Mucosa of descending colon (tissue), 3 donors: ENCODE measurements around the gene HOXC11. TPM values are rescaled to one million over a fixed set of nuclear protein-coding genes. Genes with fewer than 3 reads are reported as not detected.

ENCODE experiments used
- ATAC-seq: fragments of 200-7000 bp; cut with Tn5 transposase; one replicate; pipeline ENCODE4 v1.9.1; 2020; ENCODE audit warnings: mild to moderate bottlenecking, moderate library complexity
- DNase-seq, 3 donors: peaks; one replicate each; pipeline ENCODE4 v3.0.0-alpha.2; 2020
- H3K36me3 ChIP-seq: fragments of 200-600 bp; one replicate; pipeline ENCODE4 v1.8.0; 2021; ENCODE audit warnings: low read depth, mild to moderate bottlenecking
- H3K4me1 ChIP-seq: fragments of 200-600 bp; one replicate; pipeline ENCODE4 v1.8.0; 2021; ENCODE audit warnings: low read depth, mild to moderate bottlenecking
- H3K4me3 ChIP-seq: fragments of 200-600 bp; one replicate; pipeline ENCODE4 v1.8.0; 2021; ENCODE audit warnings: mild to moderate bottlenecking
- H3K9me3 ChIP-seq: fragments of 200-600 bp; one replicate; pipeline ENCODE4 v1.8.0; 2021; ENCODE audit warnings: mild to moderate bottlenecking
- intact Hi-C, 2 donors: fragments of 100-400 bp; cut with DNase I in 1 of 2; cut with micrococcal nuclease in 1 of 2; formaldehyde crosslinking; loops; one replicate each; pipeline versions ENCODE4 v1.11.0 to v1.11.1; 2022; cut with DNase I, micrococcal nuclease
- long read RNA-seq, 2 donors: library from polyadenylated mRNA; unstranded; transcript quantifications; one replicate each; pipeline ENCODE4 v2.0.0, GENCODE V29; 2019 to 2021
- total RNA-seq, 3 donors: library from RNA; stranded (reverse); fragmentation: NEBNext Ultra II Directional in 2 of 3; extraction: Animal tissue kit (Norgen Biotek cat#: 25700) in 2 of 3; gene quantifications; one replicate each; pipeline versions ENCODE4 v1.2.1 to v1.2.4, GENCODE V29; 2021 to 2023
- TF ChIP-seq, protein P1 (sequence below): fragments of 200-600 bp; IDR thresholded peaks from one replicate; pipeline ENCODE4 v1.8.0; 2022; ENCODE audit warnings: antibody characterized with exemption, mild to moderate bottlenecking
- donor health status: DM: no; HTN: no; CAD: no; lungs with moderate emphysema.
- donor health status: DM: no; HTN: no; CAD: no.
- donor health status: DM: no; HTN: yes; CAD: no.

Gene HOXC11
- not detected for total RNA-seq
- long read RNA-seq, donor 1: 0 reads
- long read RNA-seq, donor 2: 0 reads

DNA sequence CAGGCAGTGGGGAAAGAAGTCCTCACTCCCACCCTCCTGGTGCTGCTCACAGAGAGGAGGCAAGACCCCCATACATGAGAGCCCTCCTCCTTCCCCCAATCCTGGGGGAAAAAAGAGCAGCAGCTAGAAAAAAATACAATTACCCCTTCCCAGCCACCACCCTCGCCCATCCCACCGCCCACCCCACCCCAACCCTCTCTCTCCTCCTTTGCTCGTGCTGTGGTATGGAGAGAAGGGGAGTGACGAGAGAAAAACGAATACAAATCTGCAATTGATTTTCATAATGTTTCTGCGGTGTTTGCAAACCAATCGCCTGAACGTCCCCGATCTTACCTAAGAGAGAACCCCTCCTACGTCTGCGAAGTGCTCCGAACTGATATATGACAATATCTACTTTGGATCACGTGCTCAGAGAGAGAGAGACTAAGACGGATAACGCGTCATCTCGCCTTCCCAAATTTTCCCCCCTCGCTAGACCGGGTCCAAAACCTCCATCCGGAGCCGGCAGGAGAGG is at the start of gene HOXC11:
HOXC11 (plus strand) TSS at position 405 of the 514 bp plus-strand sequence. CDS start 116 bp downstream, outside the sequence.
- Histone ChIP-seq H3K9me3 (peaks cover 6% of the 10 kb centered on the region), H3K36me3 (no peaks in the 10 kb centered on the region), H3K4me3 (no peak within 1 kb of the TSS), H3K4me1 (peaks cover 3% of the 10 kb centered on the region)
- ATAC-seq (no peak), DNase-seq (no peak)
- TF ChIP-seq, protein P1, sequence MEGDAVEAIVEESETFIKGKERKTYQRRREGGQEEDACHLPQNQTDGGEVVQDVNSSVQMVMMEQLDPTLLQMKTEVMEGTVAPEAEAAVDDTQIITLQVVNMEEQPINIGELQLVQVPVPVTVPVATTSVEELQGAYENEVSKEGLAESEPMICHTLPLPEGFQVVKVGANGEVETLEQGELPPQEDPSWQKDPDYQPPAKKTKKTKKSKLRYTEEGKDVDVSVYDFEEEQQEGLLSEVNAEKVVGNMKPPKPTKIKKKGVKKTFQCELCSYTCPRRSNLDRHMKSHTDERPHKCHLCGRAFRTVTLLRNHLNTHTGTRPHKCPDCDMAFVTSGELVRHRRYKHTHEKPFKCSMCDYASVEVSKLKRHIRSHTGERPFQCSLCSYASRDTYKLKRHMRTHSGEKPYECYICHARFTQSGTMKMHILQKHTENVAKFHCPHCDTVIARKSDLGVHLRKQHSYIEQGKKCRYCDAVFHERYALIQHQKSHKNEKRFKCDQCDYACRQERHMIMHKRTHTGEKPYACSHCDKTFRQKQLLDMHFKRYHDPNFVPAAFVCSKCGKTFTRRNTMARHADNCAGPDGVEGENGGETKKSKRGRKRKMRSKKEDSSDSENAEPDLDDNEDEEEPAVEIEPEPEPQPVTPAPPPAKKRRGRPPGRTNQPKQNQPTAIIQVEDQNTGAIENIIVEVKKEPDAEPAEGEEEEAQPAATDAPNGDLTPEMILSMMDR: no peak
- intact Hi-C loops: no loop called here

GRCh38 chr12:53924521-53925405 is 48.2 kb upstream of the HOXC11 start:
- DNase-seq (no peak), ATAC-seq (no peak)
- no peaks in the 10 kb centered on the region for H3K4me1 ChIP-seq
- intact Hi-C loops: no loop called here
- TF ChIP-seq, protein P1: no peak
- H3K36me3 ChIP-seq: no peaks in the 10 kb centered on the region
- H3K4me3 ChIP-seq: no peak overlapping the region
- no peaks in the 10 kb centered on the region for H3K9me3 ChIP-seq

- Histone ChIP-seq H3K4me1 (no peaks in the 10 kb centered on the region), H3K4me3 (no peak overlapping the region), H3K36me3 (no peaks in the 10 kb centered on the region), H3K9me3 (no peaks in the 10 kb centered on the region)
- ATAC-seq (no peak), DNase-seq (no peak)
- intact Hi-C loops: no loop called here
- TF ChIP-seq, protein P1: no peak
Measured at GRCh38 chr12:53927220-53928029, 45.5 kb upstream of the HOXC11 start.

GRCh38 chr12:53928054-53928835 is 44.7 kb upstream of the HOXC11 start:
- H3K4me1 ChIP-seq: no peaks in the 10 kb centered on the region
- TF ChIP-seq, protein P1: no peak
- intact Hi-C loops: no loop called here
- DNase-seq (no peak), ATAC-seq (no peak)
- no peaks in the 10 kb centered on the region for H3K9me3 ChIP-seq
- no peaks in the 10 kb centered on the region for H3K36me3 ChIP-seq
- no peak overlapping the region for H3K4me3 ChIP-seq

DNA sequence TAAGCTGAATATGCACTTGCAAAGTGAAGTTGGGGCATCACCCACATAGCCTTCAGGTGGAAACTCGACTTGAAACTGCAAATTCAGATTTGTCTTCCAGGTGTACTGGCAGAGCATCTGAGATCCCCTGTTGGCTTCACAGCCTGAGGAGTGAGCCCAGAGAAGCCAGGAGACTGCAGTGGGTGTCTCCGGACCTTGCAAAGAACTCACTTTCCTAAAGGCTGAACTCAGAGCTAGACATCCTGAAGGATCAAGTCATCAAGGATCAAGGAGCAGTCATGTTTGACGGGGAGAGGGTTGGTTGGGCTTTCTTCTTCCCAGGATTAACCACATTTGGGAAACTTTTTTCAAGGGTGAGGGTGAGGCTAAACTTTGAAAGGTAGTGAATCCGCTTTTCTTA is 43.4 kb upstream of the HOXC11 start:
- ATAC-seq: no peak
- Histone ChIP-seq H3K4me3 (no peak overlapping the region), H3K36me3 (no peaks in the 10 kb centered on the region), H3K4me1 (no peaks in the 10 kb centered on the region), H3K9me3 (no peaks in the 10 kb centered on the region)
- TF ChIP-seq, protein P1: no peak
- intact Hi-C loops: no loop called here
- DNase-seq: no peak
